ENCODE measurements around the gene SLC38A6.

Gene SLC38A6

DNA sequence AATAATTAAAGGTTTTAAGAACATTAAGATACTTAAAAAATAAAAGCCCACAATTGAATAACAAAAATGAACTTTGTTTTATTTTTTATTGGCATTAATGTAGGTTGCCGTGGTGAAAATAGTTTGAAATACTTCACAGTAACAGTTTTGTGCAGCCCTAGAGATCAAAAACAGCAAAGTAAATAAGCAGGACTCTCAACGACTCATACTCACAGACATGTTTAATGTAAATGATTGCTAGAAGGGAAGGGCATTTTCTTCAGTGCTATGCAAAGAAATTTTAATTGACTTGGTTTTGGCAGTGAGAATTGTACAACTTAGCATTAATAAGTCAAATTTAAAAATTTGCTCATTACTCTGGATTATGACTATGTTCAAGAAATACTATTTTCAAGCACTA lies 16.1 kb upstream of the SLC38A6 start:
- peaks cover 1% of the 10 kb centered on the region for H3K36me3 Mint-ChIP-seq (ENCODE audit: insufficient read depth)
- no peaks in the 10 kb centered on the region for H3K9me3 Mint-ChIP-seq
- no peak overlapping the region for H3K4me3 Mint-ChIP-seq
- peaks cover 5% of the 10 kb centered on the region for H3K4me1 Mint-ChIP-seq
- no peak for DNase-seq (ENCODE audit: low spot score in 2 of 2)
- H3K27me3 Mint-ChIP-seq = no peaks in the 10 kb centered on the region
- ATAC-seq (replicated peaks; ENCODE audit: extremely low read depth, poor library complexity, severe bottlenecking) = no peak
- no peak overlapping the region for H3K27ac Mint-ChIP-seq (ENCODE audit: low read depth)

DNA sequence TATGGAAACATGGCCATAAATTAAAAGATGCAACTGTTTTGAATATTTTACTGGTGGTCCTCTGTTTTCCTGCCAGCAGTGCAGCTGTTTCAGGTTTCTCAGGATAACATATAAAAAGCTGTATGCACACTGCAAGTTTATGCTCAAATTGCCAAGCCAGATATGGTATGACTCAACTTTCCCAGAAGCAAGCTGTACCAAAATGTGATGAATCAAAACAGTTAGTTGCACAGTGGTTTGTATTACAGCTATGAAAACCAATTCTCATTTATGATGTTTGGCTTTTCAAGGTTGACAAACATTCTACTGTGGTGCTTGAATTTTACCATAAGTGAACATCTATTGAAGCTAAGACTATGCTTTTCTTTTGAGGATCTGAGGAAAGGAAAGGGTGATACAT lies 15.6 kb upstream of the SLC38A6 start:
- H3K27ac Mint-ChIP-seq (ENCODE audit: low read depth) = no peak overlapping the region
- ATAC-seq (replicated peaks; ENCODE audit: extremely low read depth, poor library complexity, severe bottlenecking) (no peak), DNase-seq (ENCODE audit: low spot score in 2 of 2) (no peak)
- no peaks in the 10 kb centered on the region for H3K27me3 Mint-ChIP-seq
- peaks cover 1% of the 10 kb centered on the region for H3K36me3 Mint-ChIP-seq (ENCODE audit: insufficient read depth)
- no peak overlapping the region for H3K4me3 Mint-ChIP-seq
- H3K9me3 Mint-ChIP-seq = no peaks in the 10 kb centered on the region
- peaks cover 5% of the 10 kb centered on the region for H3K4me1 Mint-ChIP-seq

DNA sequence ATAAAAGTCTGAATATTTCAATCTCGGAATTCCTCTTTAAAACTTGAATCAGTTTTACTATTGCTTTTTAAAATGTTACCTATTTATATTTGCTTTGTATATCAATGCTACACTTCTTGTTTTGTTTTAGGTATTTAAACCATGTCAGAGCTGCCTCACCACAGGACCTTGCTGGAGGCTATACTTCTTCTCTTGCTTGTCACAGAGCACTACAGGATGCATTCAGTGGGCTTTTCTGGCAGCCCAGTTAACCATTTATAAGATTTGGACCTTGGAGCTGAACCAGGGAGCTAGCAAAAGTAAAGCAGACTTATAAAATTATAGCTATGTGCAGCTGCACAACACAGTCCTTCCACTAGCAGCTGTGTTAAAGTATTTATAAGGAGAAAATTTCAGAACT lies 12.9 kb upstream of the SLC38A6 start:
- no peaks in the 10 kb centered on the region for H3K9me3 Mint-ChIP-seq
- H3K27me3 Mint-ChIP-seq = no peaks in the 10 kb centered on the region
- H3K36me3 Mint-ChIP-seq (ENCODE audit: insufficient read depth) = peaks cover 4% of the 10 kb centered on the region
- no peak for ATAC-seq (replicated peaks; ENCODE audit: extremely low read depth, poor library complexity, severe bottlenecking)
- peaks cover 1% of the 10 kb centered on the region for H3K4me1 Mint-ChIP-seq
- H3K27ac Mint-ChIP-seq (ENCODE audit: low read depth) = no peak overlapping the region
- H3K4me3 Mint-ChIP-seq = no peak overlapping the region
- DNase-seq (ENCODE audit: low spot score in 2 of 2) = no peak

DNA sequence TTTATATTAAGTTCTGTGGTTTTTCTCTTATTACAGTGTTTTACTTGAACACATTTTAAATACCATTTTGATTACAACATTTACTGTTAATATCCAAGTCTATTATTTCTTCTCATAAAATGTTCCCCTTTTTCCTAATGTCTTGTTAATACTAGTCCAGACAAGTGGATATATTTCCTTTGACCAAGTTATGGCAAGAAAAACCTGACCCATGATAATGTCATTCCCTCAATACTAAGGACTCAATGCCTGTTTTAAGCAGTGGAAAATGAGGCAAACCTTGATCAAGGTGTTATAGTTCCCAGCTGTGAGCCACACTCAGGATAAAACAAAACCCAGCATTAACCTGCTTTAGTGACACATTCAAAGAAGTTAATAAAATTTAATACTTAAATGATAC lies 12.4 kb upstream of the SLC38A6 start:
- H3K27ac Mint-ChIP-seq (ENCODE audit: low read depth) = no peak overlapping the region
- H3K27me3 Mint-ChIP-seq = no peaks in the 10 kb centered on the region
- H3K9me3 Mint-ChIP-seq = no peaks in the 10 kb centered on the region
- H3K4me3 Mint-ChIP-seq = no peak overlapping the region
- peaks cover 4% of the 10 kb centered on the region for H3K4me1 Mint-ChIP-seq
- no peak for ATAC-seq (replicated peaks; ENCODE audit: extremely low read depth, poor library complexity, severe bottlenecking)
- DNase-seq (ENCODE audit: low spot score in 2 of 2) = no peak
- peaks cover 4% of the 10 kb centered on the region for H3K36me3 Mint-ChIP-seq (ENCODE audit: insufficient read depth)

DNA sequence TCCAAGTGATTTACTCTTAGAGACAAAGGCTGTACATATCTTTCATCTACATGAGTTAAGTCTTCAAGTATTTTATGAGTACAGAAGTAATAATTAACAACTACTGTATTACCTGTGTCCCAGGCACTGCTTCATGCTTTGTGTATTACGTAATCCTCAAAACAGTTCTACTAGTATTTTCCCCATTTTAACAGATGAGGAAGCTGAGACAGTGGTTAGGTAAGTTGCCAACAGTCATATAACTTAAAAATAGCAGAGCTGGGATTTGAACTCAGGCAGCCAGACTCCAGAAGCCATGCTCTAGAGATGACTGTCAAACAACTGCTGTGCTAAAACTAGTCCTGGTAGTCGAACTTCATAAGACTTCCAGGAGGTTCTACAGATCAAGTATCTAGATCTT lies 10.9 kb upstream of the SLC38A6 start:
- no peak for DNase-seq (ENCODE audit: low spot score in 2 of 2)
- no peak for ATAC-seq (replicated peaks; ENCODE audit: extremely low read depth, poor library complexity, severe bottlenecking)

DNA sequence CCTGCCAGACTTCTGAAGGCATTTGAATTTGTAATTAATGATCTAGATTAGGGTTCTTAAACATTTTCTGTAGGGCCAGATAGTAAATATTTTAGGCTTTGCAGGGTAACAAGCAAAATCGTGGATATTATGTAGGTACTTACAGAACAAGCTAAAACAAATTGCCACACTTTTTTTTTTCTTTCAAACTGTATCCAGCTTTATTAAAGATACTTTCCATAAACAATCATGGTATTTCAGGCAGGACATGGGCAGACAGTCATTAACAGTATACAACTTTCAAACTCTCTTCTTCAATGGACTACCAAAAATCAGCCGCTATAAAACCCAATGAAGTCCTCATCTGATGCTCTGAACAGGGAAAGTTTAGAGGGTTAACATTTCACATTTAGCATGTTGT lies 9.8 kb upstream of the SLC38A6 start:
- no peaks in the 10 kb centered on the region for H3K27me3 Mint-ChIP-seq
- peaks cover 4% of the 10 kb centered on the region for H3K4me1 Mint-ChIP-seq
- DNase-seq (ENCODE audit: low spot score in 2 of 2) (no peak), ATAC-seq (replicated peaks; ENCODE audit: extremely low read depth, poor library complexity, severe bottlenecking) (no peak)
- H3K27ac Mint-ChIP-seq (ENCODE audit: low read depth) = no peak overlapping the region
- H3K36me3 Mint-ChIP-seq (ENCODE audit: insufficient read depth) = peaks cover 3% of the 10 kb centered on the region
- no peaks in the 10 kb centered on the region for H3K9me3 Mint-ChIP-seq
- no peak overlapping the region for H3K4me3 Mint-ChIP-seq

More for the DNA sequence above, 10.9 kb upstream of the SLC38A6 start:
- Mint-ChIP-seq H3K36me3 (ENCODE audit: insufficient read depth) (peaks cover 4% of the 10 kb centered on the region), H3K9me3 (no peaks in the 10 kb centered on the region), H3K4me3 (no peak overlapping the region), H3K27me3 (no peaks in the 10 kb centered on the region), H3K4me1 (peaks cover 4% of the 10 kb centered on the region), H3K27ac (ENCODE audit: low read depth) (no peak overlapping the region)

DNA sequence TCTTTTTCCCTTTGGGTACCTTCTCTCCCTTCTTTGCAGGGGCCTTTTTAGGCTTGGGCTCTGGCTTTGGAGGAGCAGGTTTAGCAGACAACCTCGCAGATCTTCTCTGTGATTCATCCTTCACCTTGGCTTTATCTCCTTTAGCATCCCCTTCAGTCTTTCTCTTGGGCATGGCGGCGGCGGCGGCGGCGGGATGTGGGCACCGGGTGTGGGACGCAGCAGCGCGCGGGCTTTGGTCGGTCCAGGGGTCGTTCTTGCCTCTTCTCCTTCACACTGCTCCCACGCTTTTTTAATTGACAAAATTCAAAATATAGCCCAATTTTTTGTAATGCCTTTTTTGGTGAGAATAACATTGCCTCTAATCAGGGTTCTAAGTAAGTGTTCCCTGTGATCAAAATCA lies 8.8 kb upstream of the SLC38A6 start:
- ATAC-seq (replicated peaks; ENCODE audit: extremely low read depth, poor library complexity, severe bottlenecking) = no peak
- H3K27me3 Mint-ChIP-seq = no peaks in the 10 kb centered on the region
- no peak for DNase-seq (ENCODE audit: low spot score in 2 of 2)
- H3K4me3 Mint-ChIP-seq = no peak overlapping the region
- peaks cover 3% of the 10 kb centered on the region for H3K36me3 Mint-ChIP-seq (ENCODE audit: insufficient read depth)
- H3K9me3 Mint-ChIP-seq = no peaks in the 10 kb centered on the region
- no peak overlapping the region for H3K27ac Mint-ChIP-seq (ENCODE audit: low read depth)
- H3K4me1 Mint-ChIP-seq = peaks cover 4% of the 10 kb centered on the region

DNA sequence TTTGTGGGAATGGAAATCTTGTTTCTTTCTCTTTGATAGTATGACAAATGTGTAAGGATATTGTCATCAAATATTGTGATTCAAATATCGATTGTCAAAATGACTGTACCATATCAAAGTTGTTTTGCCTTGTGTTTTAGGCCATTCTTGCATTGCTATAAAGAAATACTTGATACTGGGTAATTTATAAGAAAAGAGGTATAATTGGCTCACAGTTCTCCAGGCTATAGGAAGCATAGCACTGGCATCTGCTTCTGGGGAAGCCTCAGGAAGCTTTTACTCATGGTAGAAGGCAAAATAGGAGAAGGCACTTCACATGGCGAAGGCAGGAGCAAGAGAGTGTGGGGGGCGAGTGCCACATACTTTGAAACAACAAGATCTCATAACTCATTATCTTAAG lies 8.0 kb upstream of the SLC38A6 start:
- ATAC-seq (replicated peaks; ENCODE audit: extremely low read depth, poor library complexity, severe bottlenecking) (no peak), DNase-seq (ENCODE audit: low spot score in 2 of 2) (no peak)
- H3K27me3 Mint-ChIP-seq = no peaks in the 10 kb centered on the region
- peaks cover 4% of the 10 kb centered on the region for H3K4me1 Mint-ChIP-seq
- no peak overlapping the region for H3K4me3 Mint-ChIP-seq
- H3K36me3 Mint-ChIP-seq (ENCODE audit: insufficient read depth) = peaks cover 3% of the 10 kb centered on the region
- no peak overlapping the region for H3K27ac Mint-ChIP-seq (ENCODE audit: low read depth)
- no peaks in the 10 kb centered on the region for H3K9me3 Mint-ChIP-seq

DNA sequence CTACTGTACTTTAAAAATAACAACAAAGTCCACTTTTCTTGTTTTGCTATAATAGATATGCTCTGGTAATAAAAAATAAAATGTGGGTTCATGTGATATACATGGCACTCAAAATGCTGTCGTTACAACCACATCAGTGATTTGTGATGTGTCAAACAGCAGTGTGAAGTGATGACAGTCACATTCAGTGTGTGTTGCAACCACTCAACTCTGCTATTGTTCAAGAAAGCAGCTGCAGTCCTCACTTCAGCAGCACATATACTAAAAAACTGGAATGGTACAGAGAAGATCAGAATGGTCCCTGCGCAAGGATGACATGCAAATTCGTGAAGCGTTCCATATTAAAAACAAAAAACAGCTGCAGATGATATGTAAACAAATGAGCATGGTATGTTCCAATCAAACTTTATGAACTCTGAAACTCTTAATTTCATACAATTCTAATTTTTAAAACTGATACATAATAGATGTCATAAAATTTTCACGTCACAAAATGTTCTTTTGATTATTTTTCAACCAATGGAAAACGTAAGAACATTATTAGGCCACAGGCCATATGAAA lies 6.9 kb upstream of the SLC38A6 start:
- no peaks in the 10 kb centered on the region for H3K27me3 Mint-ChIP-seq
- H3K36me3 Mint-ChIP-seq (ENCODE audit: insufficient read depth) = peaks cover 3% of the 10 kb centered on the region
- no peaks in the 10 kb centered on the region for H3K9me3 Mint-ChIP-seq
- H3K4me1 Mint-ChIP-seq = peaks cover 9% of the 10 kb centered on the region
- H3K4me3 Mint-ChIP-seq = no peak overlapping the region
- DNase-seq (ENCODE audit: low spot score in 2 of 2) (no peak), ATAC-seq (replicated peaks; ENCODE audit: extremely low read depth, poor library complexity, severe bottlenecking) (no peak)
- H3K27ac Mint-ChIP-seq (ENCODE audit: low read depth) = no peak overlapping the region

DNA sequence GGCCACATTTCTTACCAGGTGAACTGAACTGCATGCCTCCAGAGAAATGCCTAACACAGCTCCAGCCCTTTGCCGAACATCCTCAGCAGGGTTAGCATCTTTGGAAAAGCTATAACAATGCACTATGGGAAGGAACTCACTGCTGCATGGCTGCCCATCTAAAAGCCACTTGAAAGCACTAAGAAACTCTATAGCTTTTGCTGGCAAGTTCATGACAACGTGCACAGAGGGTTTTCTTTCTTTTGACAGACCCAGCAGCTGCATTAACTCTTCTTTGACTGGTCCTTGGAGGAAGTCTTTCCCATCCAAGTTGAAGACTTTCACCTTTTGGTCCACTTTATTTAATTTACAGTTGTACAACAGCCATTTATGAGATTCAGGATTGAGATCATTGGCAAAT lies 5.5 kb upstream of the SLC38A6 start:
- H3K36me3 Mint-ChIP-seq (ENCODE audit: insufficient read depth) = peaks cover 3% of the 10 kb centered on the region
- no peaks in the 10 kb centered on the region for H3K9me3 Mint-ChIP-seq
- H3K4me3 Mint-ChIP-seq = no peak overlapping the region
- peaks cover 14% of the 10 kb centered on the region for H3K4me1 Mint-ChIP-seq
- H3K27ac Mint-ChIP-seq (ENCODE audit: low read depth) = no peak overlapping the region
- no peak for DNase-seq (ENCODE audit: low spot score in 2 of 2)
- H3K27me3 Mint-ChIP-seq = no peaks in the 10 kb centered on the region
- ATAC-seq (replicated peaks; ENCODE audit: extremely low read depth, poor library complexity, severe bottlenecking) = no peak

DNA sequence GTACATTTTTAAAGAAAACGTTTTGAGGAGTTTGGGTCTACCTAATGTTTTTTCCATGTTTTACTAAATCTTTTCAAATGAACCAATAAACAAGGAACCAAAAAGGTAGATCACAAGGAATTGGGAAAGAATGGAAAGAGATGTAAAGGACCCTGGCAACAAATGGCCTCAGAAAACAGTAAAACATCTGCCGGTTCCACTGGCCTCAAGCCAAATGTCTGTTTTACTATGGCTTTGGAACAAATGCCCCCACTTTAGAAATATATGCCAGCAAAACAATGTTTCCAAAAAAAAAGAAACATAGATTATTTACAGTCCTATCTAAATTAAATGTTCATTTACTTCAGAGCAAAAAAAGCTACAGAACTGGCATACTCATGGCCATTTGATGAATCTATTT lies 3.2 kb upstream of the SLC38A6 start:
- Mint-ChIP-seq H3K27ac (ENCODE audit: low read depth) (no peak overlapping the region), H3K36me3 (ENCODE audit: insufficient read depth) (no peaks in the 10 kb centered on the region), H3K4me3 (no peak overlapping the region), H3K9me3 (no peaks in the 10 kb centered on the region), H3K27me3 (no peaks in the 10 kb centered on the region), H3K4me1 (peaks cover 14% of the 10 kb centered on the region)
- DNase-seq (ENCODE audit: low spot score in 2 of 2) (no peak), ATAC-seq (replicated peaks; ENCODE audit: extremely low read depth, poor library complexity, severe bottlenecking) (no peak)

DNA sequence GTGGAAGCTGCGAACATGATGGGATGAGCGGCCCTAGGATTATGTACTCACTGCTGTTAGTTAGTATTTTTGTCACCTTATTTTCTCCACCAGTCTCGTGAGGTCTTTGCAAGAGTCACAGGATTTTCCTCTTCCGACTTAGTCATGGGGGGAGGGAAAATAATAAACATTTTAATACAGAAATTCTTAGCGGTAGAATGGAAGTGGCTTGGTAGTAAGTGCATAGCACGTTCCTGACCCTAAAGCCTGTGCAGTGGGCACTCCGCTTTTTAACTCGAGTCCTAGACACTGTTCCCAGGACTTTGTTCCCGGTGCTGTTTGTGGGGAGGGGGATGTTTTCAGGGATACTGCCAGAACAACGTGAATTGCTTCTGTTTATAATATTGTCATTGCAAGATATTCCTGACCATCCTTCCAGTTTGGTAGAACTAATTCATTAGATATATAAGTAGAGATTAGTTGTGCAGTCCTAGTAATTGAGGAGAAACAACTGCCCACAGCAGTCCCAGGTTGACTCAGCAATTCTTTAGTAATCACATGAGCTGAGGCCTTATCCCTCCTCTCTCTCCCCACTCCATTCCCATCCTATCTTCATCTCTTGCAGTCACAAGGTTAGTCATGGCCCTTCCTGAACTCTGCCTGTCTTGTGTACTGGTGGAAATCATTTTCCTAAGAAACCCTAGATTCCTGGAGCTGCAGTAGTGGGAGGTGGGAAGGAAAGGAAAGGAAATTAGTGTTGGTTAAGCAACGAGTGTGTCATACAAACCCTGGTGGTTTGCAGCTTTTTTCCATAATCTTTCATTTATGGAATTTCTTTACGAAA lies 799 bp downstream of the SLC38A6 start:
- DNase-seq (ENCODE audit: low spot score in 2 of 2) (no peak), ATAC-seq (replicated peaks; ENCODE audit: extremely low read depth, poor library complexity, severe bottlenecking) (no peak)
- Mint-ChIP-seq H3K27me3 (no peaks in the 10 kb centered on the region), H3K36me3 (ENCODE audit: insufficient read depth) (peaks cover 4% of the 10 kb centered on the region), H3K9me3 (no peaks in the 10 kb centered on the region), H3K4me3 (no peak overlapping the region), H3K27ac (ENCODE audit: low read depth) (no peak overlapping the region), H3K4me1 (peaks cover 10% of the 10 kb centered on the region)

DNA sequence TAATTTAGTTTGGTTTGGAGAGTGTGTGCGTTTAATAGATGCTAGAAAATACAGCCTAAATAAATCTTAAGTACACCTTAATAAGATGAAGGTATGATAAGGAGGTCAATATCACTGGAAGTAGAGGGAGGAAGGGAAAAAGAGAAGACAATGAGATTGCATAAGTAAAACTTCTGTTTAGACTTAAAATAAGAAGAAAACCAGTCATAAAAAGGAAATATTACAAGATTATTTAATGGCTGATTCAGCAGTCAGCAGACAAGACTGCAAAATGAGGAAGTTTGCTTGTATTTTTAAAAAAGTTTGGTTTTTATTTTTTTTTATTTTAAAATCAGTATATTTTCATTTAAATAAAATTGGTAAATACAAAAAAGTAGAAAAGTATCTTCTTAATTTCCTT lies 3.2 kb downstream of the SLC38A6 start:
- no peak overlapping the region for H3K4me3 Mint-ChIP-seq
- H3K27me3 Mint-ChIP-seq = no peaks in the 10 kb centered on the region
- DNase-seq (ENCODE audit: low spot score in 2 of 2) (no peak), ATAC-seq (replicated peaks; ENCODE audit: extremely low read depth, poor library complexity, severe bottlenecking) (no peak)
- no peak overlapping the region for H3K27ac Mint-ChIP-seq (ENCODE audit: low read depth)
- H3K4me1 Mint-ChIP-seq = peaks cover 5% of the 10 kb centered on the region
- H3K36me3 Mint-ChIP-seq (ENCODE audit: insufficient read depth) = peaks cover 5% of the 10 kb centered on the region
- H3K9me3 Mint-ChIP-seq = no peaks in the 10 kb centered on the region
